NCI-H524 treated with DMSO at 0.1 percent for 48 hours (cell line): Measurements from ENCODE around the gene RSPRY1.
"Not testable (repeated sequence)": the region's sequence is repeated elsewhere in the genome, so short reads cannot be mapped to it uniquely, and the experiment has no call there.

Source experiments
- DNase-seq: peaks from one replicate; lab custom pipeline; 2025; lab: John Stamatoyannopoulos, UW

RSPRY1 gene

DNA sequence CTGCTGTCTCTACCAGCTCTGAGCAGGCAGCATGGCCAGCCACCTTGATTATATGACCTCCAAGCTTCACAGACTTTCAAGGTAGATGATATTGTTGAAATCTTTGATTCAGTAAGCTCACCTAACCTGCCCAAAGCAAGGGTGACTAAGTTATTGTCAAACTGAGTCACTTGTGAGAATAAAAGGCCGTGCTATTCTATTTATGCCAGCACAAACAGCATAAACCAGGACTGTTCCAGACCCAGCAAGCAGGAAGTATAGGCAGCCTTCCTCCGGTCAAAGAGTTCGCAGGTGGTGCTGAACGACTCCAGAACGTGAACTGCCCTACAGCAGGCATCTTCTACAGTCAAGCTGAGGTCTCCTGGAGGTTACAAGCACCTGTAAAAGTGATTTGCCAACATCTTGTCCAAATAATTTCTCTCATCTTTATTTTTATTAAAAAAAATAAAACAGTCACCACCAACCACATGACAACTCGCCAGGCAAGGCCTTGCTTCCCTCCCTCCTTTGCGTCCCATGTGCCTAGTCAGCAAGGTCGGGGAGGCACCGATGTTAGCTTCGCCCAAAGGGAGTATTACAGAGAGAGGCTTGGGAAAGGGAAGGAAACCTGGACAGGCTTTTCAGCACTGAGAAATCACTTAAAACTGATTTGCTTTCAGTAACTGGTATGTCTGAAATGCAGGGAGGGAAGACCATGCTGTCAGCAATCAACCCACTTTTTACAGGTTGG, 69.7 kb downstream of the RSPRY1 start:
- DNase-seq = no peak

DNA sequence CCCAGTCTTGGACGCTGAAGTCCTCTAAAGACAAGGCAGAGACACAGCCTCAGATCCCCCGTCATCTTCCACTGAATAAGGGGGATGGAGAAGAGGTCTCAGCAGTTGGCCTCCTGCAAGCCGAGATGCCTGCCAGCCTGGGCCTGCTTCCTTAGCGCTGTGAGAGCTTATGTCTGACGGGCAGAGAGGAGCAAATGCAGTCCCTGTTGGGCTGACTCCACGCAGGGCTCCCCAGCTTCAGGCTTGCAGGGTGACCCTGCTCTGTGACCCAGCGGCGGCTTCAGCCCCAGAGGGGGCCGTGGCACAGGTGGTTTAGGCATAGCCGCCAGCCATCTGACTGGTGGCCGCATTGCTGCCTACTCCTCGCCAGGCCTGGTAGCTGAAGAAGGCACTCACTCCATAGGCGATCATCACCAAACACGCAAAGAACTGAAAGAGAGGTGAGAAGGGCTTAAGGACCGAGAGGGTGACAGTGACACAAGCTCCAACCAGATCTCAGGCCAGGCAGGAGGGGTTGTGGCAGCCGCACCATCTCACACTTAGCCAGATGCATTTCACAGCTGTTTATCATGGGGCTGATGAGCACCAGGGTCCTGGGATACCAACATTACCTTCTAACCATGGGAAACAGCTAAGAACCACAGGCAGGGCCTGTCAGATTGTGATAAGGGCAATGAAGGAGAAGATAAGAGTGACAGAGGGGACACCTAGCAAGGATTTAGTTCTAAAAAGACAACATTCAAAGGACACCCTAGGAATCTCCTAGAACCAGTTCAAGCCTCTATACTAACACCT, 70.7 kb downstream of the RSPRY1 start:
- DNase-seq = no peak

DNA sequence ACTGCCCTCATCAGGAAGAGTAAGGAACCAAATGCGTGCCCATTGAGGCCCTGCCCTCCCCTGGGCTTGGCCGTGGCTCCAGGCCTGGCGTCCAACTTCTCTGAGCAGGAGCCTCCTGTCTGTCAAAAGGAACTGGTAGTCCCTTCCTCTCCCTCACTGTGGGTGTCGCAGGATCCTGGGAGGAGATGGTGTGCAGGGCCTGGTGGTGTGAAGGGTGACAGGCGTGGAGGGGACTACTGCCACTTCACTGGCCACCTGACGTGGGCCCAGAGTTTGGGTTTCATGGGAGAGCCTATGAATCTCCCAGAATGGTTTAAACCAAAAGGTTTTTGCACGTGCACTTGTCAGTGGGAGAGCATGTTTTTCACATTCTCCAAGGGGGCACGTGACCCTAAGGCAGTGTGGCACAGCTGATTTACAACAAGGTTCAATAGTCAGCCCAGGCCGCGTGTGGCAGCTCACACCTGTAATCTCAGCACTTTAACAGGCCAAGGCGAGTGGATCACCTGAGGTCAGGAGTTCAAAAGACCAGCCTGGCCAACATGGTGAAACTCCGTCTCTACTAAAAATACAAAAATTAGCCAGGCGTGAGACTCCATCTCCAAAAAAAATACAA, 71.4 kb downstream of the RSPRY1 start:
- no peak for DNase-seq

DNA sequence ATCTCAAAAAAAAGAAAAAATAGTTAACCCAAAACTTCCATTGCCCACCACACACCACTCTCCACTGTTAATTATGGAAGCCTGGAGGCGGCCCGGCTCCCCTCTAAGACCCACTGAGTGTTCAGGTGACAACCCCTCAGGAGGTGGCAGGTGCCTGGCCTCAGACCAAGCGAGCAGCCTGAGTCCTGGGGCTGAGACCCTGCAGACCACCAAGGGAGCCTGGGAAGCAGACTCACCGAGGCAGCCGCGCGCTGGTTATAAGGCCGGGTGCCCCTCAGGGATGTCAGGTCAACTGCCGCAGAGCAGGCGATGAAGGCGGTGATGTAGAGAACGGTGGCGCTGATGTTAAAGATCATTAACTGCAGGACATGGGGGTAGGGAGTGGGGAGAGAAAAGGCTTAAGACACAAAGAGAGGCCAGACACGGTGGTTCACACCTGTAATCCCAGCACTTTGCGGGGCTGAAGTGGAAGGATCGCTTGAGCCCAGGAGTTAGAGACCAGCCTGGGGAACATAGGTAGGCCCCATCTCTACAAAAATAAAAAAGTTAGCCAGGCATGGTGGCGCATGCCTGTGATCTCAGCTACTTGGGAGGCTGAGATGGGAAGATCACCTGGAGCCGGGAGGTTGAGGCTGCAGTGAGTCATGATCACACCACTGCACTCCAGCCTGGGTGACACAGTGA, 72.2 kb downstream of the RSPRY1 start:
- no peak for DNase-seq

DNA sequence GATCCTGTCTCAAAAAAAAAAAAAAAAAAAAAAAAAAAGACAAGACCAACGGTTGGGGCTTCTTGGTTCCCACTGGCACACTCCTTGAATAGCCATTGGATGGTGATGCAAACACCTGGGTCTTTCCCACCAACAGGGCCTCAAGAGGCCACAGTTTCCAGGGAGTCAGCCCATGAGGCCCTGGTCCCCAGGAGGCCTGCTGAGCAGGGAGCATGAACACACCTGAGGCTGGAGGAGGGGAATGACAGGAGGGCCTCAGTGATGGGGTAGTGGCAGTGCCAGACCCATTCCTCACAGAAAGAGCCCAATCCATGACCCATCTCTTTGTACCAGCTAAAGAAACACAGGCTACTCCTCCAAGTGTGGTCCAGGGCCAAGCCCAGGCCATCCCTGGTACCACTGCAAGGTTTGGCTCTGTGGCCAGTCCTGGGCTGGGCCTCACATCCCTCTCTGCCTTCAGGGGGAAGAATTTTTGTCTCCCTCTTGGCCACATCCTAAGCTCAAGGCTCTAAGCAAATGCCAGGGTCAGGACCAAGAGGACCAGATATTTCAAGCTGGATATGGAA, 72.9 kb downstream of the RSPRY1 start:
- no peak for DNase-seq

DNA sequence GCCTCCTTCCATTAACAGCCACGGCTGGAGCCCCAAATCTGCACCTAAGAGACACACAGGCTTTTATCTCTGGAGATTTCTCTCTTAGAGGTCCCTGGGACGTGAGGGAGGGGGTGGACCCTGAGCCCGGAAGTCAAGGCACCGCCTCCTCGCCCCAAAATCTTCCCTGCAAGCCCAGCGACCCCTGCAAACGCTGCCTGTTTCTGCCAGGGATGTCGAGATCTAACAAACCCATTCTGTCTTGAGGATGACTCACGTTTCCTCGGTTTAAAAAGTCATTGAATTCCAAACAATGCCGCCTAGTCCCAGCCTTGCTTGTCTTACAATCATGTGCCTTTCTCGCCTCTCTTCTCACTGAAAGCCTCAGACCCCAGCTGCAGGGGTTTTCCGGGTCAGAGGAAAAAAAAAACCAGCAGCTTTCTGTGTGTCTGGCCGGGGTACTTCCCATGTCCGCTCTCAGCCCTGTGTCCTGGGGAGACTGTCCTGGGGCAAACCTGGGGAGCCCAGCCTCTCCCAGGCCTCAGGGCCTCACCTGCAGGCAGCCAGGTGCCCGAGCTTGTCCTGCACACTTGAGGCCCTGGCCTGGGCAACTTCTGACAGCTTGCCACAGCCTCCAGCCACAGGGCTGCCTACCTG, 74.3 kb downstream of the RSPRY1 start:
- DNase-seq = no peak

DNA sequence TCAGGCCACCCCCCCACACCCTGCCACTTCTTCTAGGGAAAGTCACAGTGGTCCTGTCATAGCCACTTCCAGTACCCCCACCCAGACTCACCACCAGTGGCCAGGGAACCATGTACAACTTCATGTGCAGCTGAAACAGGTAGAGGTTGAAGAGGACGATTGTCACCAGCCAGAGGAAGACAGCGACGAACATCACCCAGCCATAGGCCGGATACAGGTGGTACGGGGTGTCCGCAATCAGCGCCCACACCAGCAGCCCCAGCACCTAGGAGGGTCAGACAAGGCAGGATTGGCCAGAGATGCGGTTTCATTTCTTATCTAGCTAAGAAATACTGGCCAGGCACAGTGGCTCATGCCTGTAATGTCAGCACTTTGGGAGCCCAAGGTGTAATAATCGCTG, 75.7 kb downstream of the RSPRY1 start:
- DNase-seq = no peak

DNA sequence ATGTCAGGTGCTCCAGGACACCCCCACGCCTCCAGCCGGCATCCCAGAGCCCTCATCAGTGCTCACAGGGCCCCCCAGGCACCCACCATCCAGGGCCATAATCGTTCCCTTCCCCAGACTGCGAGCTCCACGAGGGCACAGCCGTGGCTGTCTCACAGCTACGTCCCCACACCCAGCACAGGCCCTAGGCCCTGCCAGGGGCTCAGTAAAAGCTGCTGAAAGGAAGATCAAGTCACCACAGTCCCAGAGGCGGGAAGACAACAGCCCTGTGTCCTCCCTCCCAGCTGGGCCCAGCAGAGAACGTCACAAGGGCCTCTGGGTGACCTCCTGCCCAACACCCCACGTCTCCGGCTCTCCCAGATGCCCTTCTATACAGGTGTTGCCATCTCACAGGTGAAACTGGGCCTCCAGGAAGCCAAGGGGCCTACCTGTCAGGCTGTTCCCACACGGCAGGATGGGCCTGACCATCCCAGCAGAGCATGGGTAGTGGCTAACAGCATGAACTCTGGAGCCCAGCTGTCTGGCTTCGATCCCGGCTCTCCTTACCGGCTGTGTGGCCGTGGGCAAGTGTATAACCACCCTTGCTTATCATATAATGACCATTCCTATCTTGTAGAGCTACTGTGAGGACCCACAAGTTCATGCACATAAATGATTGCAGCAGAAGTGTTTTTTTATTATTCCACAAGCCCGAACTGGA, 76.9 kb downstream of the RSPRY1 start:
- DNase-seq = no peak

DNA sequence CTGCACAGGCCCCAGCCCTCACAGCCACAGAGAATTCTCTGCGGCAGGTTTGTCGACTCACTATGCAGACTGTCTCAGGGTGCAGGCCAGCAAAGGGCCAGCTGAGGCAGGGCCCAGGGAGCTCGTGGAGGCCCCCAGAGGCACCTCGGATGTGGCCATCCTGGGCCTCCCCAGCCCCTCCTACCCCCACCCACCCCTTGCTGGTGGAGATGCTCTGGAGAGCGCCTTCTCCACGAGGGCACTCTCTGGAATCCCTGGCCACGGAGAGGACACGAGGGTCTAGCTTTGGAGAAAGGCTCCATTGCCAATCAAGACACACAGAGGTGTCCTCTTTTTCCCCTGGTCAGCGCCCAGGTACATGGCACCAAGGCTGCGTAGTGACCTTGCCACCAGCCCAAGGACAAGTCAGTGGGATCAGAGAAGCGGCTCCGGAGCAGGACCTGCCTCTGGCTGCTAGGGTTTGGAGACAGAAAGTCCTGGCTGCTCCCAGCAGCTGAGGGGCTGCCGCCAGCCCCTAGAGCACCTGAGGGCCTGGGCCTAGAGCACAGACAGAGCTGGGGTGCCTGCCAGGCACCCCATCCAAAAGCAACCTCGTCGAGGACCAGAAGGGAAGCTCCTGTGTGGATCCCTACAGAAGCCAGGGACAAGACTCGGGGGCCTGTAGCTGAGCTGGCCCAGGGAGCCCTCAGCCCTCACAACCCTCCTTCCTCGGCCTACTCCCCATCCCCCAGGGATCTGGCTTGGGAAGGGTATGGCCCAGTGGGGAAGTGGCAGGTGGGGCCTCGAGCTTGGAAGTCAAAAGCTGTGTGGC, 77.6 kb downstream of the RSPRY1 start:
- DNase-seq = no peak

DNA sequence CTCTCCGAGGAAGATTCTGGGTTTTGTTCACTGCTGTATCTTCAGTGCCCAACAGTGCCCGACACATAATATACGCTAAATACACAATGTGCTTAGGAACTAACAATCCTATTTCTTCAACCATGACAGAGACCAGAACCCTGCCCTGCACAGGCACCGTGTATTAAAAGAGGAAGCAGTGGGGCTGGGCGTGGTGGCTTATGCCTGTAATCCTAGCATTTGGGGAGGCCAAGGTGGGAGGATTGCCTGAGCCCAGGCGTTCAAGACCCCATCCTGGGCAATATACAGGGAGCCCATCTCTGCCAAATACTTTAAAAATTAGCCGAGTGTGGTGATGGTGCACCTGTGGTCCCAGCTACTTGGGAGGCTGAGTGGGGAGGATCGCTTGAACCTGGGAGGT, 78.3 kb downstream of the RSPRY1 start:
- DNase-seq = no peak

DNA sequence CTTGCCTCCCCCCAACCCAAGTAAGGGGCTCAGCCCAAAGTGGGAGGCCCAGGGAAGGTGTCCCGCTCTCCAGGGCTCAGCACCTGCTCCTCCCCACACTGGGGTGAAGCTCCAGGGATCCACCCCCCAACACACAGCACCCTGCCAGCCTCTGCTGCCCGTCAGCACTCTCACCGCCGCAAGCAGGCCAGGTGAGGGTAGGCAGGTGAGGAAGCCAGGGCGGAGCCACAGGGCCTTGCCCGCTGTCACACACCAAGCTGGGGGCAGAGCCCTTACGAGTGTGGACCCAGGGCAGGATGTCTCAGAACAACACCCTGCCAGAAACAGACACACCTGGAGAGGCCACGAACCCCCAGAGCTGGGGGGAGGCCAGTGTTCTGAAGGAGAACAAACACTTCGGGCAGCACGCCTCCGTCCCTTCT, 78.8 kb downstream of the RSPRY1 start:
- no peak for DNase-seq

DNA sequence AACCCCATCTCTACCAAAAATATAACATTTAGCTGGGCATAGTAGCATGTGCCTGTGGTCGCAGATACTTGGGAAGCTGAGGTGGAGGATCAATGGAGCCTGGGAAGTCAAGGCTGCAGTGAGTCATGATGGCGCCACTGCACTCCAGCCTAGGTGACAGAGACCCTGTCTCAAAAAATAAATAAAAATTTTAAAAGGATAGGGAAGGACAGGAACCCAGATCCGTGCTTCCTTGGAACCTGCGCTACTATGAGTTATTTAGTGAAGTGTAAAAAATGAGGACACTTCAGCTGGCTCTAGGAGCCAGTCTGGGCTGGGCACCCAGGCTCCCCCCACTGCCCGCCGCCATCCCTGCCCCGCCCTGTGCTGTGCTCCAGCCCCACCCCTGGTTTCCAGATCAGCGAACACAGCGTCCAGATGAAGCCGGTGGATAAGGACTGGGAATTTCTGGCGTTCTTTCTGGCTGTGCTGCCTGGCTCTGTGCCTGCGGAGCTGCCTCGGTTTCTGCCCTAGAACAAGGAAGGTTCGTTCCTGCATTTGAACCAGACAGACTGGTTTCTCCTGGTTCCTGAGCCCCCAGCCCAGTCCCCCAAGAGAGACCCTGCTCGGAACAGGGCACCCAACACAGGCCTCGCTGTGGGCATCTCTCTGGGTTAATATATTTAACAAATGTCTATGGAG, 79.9 kb downstream of the RSPRY1 start:
- no peak for DNase-seq

DNA sequence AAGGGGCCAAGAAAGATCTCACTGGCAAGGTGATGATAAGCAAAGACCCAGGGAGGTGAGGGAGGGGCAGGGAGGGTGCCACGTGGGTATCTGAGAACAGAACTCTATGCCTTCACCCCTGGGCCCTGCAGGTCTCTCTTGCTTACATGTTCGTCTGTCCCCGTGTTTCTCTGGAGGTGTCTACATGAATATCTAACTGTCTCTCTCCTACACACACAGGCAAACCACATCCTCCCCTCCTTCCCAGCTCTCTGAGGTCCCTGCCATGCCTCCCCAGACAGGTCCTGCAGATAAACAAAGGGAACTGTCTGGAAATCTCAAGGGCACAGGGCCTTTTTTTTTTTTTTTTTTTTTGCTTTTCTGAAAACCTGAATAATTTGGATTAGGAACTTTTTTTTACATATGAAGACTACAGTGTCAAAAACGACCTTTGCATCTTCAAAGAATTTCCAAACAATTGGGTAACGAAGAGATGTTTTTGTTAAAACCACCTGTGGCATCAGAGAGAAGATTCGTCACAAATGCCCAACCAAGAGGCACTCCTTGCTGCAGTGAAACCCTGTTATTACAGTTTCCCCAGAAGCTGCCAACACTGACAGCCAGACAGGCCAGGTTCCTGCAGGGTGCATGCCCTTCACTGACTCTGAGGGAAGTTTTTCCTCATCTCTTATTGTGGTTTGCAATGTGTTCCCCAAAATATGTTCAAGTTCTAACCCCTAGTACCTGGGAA, 80.6 kb downstream of the RSPRY1 start:
- no peak for DNase-seq

DNA sequence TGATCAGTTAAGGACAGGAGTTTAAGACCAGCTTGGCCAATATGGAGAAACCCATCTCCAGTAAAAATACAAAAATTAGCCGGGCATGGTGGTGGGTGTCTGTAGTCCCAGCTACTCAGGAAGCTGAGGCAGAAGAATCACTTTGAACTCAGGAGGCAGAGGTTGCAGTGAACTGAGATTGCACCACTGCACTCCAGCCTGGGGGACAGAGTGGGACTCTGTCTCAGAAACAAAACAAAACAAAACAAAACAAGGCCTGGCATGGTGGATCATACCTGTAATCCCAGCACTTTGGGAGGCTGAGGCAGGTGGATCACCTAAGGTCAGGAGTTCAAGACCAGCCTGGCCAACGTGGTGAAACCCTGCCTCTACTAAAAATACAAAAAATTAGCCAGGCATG, 81.2 kb downstream of the RSPRY1 start:
- DNase-seq = not testable (repeated sequence)

DNA sequence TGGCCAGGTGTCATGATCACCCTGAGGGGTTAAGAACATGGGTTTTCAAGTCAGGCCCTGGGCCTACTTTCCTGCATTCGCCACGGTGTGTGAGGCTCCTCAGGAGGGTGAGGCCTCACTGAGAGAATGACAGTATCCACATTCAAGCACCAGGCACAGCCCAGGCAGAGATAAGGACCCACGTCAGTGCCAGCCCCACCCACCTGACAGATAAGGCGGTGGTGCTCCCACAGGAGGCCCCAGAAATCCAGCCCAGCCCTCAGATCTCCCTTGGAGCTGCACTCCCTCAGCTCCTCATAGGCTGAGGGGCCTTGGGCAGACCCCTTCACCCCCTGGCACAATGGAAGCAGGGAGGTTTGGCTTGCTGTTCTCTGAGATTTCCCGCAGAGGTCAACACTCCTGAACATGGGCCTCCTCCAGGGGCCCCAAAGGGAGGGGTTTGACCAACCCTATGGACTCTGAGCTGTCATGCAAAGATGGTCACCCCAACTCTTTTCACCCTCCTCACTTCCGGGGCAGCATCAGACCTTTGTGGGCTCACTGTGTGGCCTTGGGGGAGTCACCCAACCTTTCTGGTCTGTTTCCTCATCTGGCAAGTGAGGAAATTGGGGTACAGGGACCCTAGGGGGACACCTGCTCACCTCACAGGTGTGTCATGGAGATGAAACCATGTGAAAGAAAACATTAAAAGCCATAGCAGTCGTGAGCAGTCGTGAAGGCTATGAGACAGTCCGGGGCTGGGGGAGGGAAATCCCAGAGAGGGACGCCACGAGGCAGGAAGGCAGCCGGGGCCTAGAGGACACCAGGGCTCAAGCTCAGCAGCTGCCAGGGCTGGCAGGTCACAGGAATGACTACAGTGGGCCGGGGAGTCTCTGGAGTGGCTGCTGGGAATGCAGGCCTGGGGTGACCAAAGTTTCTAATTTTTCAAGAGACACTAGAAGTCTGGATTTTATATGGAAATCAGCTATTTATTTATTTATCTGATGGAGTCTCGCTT, 83.0 kb downstream of the RSPRY1 start:
- no peak for DNase-seq

DNA sequence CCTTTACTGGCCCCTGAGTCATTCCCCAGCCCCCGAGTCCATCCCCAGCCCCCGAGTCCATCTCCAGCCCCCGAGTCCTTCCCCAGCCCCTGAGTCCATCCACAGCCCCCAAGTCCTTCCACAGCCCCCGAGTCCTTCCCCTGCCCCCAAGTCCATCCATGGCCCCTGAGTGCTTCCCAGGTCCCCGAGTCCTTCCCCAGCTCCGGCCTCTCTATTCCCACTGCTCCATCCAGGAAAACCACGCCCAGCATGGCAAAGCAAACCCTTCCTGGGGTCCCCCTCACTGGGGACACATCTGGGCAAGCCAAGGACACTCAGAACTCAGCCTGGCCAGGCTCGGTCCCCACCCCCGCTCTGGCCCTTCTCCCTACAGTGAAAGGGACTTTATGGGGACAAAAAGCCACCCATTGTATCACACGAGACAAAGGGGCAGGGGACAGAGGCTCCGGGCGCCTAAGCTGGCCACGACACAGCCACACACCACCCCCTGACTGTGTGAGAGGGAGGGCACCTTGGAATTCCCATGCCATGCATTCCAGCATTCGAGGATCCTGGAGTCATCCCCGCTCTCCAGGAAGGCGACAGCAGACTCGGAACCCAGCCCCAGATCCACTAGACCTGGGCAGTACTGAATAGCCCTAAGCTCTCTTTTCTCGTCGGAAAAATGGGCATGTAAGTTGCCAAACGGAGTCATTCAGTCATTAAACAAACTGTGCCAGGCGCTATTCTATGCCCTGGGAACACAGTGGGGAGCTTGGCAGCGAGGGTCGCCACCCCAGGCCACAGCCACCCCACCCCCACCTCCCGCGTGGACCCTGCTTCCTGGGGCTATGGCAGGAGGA, 84.3 kb downstream of the RSPRY1 start:
- no peak for DNase-seq

DNA sequence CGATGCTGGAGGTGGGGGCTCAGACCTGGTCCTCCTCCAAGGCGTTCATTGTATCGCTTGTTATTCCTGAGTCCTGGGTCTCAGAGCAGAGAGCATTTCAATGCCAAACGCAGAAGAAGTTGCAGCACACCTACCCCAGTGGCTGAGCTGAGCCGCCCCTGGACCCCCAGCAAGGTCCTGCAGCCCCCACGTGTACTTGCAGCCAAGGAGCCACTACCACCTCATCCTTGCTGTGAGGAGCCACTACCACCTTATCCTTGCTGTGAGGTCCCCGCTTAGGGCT, 84.9 kb downstream of the RSPRY1 start:
- no peak for DNase-seq
